Measurements from ENCODE around the gene RHBDD3.

RHBDD3 gene

DNA sequence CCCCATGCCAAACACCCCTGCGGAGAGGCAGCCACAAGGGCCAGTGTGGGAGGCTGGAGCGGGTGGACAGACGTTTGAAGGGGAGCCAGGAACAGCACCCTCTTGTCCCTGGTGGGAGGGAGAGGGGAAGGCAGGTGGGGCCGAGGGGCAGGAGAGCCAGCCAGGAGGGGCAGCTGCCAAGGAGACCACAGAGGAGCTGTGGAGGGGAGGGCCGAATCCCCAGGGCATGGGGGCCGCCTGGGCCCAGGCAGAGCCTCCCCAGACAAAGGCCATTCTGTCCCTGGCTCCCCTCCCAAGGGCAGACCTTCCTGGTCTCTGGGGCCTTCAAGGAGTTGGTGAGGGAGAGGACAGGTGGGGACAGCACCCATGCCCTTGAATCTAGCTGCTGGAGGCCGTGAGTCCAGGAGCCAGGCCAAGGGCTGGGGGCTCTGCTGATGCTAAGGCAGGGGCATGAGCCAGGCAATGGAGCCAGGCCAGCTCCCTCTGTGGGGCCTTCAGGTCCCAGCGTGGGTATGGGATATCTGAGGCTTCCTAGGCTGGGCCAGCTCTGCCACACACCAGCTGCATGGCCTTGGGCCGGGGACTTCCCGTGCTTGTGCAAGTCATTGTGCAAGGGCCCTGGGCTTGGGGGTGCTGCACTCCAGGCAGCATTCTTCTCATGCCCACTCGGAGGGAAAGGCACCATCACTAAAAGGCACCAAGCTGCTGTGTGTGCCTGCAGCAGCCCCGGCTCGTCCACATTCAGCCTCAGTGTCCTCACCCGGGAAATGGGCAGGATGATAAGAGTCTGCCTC is 50.7 kb downstream of the RHBDD3 start:
- DNase-seq = no peak

DNA sequence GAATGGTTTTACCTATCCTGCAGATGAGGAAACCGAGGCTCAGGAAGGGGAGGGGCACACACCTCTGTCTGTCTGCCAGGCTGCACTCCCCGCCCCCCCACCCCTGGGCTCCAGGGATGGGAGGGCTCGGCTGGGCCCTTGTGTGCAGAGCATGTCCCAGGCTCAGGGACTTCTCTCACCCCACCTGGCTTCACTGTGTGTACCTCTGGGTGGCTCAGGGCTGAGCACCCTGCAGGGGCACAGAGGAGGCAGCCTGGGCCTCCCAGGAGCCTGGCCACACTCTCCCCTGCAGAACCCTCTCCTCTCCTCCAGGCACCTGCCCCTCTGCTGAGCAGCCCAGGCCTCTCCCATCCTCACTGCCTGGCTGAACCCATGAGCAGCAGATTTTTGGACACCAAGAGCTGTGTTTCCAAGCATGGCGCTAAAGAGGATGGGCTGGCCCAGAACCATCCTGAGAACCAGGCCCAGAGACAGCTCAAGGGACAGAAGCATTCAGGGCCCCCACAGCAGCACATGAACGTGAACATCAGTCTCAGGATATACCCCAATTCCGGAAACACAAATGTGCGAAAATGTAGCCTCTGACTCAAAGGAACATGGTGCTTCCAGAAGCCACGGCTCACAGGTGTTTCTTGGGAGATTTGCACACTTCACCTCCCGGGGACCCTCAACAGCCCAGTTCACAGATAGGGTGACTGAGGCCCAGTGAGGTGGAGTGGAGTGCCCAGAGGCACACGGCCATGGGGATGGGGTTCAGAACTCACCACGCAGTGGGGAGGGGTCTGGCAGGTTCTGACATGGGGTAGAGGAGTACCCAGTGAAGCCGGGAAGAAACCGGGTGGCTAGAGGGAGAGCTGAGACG is 51.5 kb downstream of the RHBDD3 start:
- DNase-seq = no peak

- DNase-seq = no peak
Measured at GRCh38 chr22:29215012-29215860, 52.5 kb downstream of the RHBDD3 start.

GRCh38 chr22:29214232-29214631 is 53.5 kb downstream of the RHBDD3 start:
- no peak for DNase-seq

DNA sequence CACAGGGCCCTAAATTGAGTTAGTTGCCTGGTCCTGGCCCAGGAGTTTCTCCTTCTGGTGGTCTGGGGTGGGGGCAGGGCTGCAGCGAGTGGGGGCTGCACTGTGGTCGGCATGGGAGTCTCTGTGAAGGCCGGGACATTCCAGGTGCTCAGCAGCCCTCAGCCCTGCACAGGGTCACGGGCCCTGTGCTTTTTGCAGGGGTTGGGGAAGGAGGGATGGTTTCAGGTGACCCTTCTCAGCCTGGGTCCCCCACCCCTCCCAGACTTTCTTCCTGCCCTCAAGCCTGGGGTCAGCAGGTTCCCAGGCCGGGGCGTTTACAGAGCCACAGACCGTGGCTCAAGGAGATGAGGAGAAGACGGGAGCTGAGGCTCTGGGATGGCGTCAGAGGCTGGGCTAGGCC is 54.3 kb downstream of the RHBDD3 start:
- no peak for DNase-seq

- DNase-seq = no peak
Measured at GRCh38 chr22:29212743-29213142, 55.0 kb downstream of the RHBDD3 start.

GRCh38 chr22:29211466-29211865 is 56.3 kb downstream of the RHBDD3 start:
- no peak for DNase-seq

GRCh38 chr22:29211066-29211465 is 56.7 kb downstream of the RHBDD3 start:
- DNase-seq = no peak

Measured in CD4-positive, alpha-beta T cell treated with Interleukin-15 for 1 hour (primary cell).